Raji (cell line): ENCODE results near the gene TPI1.

Experiments used
- POLR2A ChIP-seq: IDR thresholded peaks from 2 replicates; pipeline ENCODE4 v1.6.1; 2011; ENCODE audit warnings: low read depth, low read length, control low read depth; ENCODE audit not compliant: insufficient read depth

TPI1 gene

DNA sequence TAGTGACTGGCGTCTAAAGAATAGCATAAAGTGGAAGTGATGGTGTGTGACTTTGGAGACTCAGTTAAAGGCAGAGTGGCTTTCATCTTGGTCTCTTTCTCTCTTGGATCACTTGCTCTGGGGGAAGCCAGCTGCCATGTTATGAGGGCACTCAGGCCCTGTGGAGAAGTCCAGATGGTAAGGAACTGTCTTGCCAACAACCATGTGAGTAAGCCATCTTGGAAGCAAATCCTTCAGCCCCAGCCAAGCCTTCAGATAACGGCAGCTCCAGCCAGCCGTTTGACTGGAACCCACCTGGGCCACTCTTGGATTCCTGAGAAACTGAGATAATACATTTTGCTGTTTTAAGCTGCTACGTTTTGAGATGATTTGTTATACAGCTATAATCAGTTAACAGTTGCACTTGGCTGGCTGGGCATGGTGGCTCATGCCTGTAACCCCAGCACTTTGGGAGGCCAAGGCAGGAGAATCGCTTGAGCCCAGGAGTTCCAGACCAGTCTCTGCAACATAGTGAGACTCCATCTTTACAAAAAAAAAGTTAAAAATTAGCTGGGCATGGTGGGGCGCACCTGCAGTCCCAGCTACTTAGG is 29.6 kb downstream of the TPI1 start:
- no peak for TF ChIP-seq POLR2A

DNA sequence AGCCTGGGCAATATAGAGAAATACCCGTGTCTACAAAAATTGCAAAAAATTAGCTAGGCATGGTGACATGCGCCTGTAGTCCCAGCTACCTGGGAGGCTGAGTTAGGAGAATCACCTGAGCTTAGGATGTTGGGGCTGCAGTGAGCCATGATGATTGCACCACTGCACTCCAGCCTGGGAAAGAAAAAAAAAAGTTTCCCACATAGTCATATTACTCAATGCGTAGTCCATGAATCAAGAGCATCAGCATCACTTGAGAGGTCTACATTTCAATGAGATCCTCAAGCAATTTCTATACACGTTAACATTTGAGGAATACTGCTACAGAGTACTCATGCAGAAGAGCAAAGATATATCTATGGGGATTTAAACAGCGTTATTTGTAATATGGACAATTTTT is 32.1 kb downstream of the TPI1 start:
- TF ChIP-seq POLR2A: no peak

DNA sequence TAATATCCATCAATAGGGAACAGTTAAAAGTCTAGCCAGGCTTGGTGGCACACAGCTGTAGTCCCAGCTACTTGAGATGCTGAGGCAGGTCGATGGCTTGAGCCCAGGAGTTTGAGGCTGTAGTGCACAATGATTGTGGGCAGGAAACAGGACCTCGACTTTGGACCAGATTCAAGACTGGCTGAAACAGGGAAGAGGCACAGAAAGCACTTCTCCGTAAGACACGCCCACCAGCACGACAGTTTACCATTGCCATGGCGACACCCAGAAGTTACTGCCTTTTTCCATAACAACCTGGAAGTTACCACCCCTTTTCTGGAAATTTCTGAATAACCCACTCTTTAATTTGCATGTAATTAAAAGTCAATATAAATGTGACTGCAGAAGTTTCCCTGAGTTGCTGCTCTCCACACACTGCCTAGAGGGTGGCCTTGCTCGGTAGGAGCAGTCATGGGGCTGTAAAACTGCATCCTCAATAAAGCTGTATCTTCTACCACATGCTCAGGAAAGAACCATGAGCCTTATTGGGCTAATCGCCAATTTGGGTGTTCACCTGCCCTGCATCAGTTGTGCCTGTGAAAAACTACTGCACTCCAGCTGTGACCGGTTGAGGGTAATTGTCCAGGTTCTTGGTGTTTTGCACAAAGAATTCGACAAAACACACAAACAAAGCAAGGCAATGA is 32.6 kb downstream of the TPI1 start:
- TF ChIP-seq POLR2A: no peak

DNA sequence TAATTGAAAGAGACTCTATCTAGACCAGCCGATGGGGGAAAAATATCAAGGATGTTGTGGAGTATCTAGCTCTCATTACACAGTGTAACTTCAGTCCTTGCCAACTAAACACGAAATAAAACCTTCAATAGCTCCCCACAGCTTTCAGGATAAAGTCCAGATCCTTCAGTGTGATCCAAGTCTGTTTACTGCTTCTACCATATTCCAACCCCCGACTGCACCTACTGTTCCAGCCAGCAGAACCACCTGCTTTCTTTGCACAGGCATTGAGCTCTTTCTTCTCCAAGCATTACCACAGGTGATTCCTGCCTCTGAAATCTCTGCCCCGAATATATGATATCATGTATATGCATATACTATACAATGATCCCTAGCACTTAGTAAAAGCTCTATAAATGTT is 35.1 kb downstream of the TPI1 start:
- no peak for TF ChIP-seq POLR2A

DNA sequence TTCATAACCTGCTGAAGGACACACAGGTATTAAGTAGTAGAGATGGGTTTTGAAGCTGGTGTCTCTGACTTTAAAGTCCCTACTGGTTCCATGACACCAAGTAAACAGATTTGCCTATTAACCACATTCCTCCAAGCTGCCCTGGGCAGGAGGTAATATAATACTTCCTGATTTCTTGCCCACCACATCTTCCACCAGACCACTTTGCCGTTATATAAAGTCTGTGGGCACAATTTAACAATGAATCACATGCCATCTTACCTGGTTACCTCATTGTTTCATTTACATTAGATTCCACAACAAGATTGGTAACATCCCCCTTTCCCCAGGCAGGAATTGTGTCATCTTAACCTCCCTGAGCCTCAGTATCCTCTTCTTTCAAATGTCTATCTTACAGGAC is 36.4 kb downstream of the TPI1 start:
- peak; percentile 32; the same call in 1 of the 2 replicates for TF ChIP-seq POLR2A

DNA sequence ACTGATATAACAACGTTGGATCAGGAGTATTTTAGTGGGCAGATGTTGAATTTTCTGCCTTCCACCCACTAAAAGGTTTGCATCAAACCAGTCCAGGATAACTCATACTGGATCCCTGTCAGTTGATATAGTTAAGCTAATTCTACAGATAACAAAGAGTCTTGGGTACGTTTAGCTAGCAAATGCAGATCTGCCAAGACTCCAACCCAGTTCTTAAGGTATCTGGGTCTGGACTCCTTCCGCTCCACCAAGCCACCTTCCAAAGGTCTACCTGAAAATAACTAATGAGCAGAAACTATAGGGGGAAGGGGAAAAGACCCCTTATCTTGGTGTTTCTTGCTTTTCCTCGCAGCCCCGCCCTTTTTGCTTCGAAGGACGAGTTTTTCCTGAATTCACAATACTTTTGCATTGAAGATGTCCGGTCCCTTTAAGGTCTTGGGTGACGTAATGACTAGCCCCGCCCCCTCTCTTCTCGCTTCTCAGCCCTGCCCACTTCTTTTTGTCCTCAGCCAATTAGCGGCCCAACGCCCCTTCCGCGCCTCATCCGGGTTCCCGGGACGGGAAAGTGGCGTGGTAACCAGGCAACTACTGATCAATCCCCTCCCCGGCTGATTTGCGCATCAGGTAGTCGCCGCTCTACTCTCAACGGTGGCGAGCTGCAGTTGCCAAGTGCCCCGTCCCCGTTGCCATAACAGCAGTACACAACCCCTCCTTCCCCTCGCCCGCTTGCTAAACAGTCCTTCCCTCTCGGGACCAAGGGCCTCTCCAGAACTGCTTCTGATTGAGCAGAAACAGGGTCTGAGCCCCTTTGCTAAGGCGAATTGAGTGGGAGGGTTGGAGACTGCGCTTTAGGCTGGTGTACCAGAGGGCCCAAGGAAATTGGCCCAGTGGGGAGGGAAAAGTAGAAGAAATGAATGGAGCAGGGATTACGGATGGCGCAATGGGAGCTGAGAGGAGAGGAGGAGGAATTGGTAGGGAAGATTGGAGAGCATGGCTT is 37.2 kb downstream of the TPI1 start, which contains the start of gene LRRC23:
Gene LRRC23 (plus strand): TSS at position 543 of the 997 bp plus-strand sequence. CDS start 812 bp downstream, outside the sequence.
- peak; percentile 92 for TF ChIP-seq POLR2A

DNA sequence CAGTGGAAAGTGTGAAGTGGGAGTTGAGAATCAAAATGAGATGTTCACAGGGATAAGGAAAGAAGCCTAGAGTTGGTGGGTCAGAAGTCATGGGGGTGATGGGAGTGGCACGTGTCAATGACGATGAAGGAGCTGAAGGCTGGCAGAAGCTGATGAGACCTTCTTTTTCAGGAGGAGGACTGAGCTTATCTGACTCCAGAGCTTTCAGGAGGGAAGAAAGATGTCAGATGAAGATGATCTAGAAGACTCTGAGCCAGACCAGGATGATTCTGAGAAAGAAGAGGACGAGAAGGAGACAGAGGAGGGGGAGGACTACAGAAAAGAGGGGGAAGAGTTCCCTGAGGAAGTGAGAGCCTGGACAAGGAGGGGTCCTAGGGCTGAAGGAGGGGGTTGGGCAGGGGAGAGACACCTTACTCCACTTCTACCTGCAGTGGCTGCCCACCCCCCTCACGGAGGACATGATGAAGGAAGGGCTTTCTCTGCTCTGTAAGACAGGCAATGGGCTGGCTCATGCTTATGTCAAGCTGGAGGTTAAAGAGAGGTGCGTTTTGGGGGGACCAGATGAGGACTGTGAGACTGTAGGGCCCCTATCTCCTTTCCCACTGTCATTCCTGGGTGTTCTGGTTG is 38.2 kb downstream of the TPI1 start:
- TF ChIP-seq POLR2A: no peak

DNA sequence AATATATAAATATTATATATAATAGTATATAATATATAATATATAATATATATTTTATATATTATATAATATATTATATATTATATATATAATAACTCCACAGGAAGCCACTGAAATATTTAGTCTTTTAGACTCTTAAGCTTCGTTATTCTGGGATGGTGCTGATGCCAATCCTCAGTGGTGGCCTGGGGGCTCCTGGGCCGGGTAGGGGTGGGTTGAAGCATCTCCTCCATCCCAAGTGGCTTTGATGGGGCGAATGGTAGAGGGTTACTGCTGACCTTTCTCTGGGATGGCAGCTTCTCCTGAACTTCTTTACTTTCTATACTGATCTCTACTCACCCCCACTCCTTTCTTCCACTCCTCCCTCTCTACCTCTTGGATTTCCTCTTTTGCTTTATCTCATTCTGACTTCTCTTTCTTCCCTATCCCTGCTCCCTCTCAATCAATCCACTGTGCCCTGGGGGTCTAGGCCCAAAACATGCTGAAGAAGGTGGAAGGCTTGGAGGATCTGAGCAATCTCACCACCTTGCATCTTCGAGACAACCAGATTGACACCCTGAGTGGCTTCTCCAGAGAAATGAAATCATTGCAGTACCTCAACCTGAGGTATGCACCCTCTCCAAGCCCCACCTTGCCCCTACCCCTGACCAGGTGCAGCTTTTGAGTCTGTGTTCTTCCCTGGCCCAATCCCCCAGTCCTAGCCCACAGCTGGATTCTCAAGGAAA is 42.3 kb downstream of the TPI1 start:
- TF ChIP-seq POLR2A: no peak

DNA sequence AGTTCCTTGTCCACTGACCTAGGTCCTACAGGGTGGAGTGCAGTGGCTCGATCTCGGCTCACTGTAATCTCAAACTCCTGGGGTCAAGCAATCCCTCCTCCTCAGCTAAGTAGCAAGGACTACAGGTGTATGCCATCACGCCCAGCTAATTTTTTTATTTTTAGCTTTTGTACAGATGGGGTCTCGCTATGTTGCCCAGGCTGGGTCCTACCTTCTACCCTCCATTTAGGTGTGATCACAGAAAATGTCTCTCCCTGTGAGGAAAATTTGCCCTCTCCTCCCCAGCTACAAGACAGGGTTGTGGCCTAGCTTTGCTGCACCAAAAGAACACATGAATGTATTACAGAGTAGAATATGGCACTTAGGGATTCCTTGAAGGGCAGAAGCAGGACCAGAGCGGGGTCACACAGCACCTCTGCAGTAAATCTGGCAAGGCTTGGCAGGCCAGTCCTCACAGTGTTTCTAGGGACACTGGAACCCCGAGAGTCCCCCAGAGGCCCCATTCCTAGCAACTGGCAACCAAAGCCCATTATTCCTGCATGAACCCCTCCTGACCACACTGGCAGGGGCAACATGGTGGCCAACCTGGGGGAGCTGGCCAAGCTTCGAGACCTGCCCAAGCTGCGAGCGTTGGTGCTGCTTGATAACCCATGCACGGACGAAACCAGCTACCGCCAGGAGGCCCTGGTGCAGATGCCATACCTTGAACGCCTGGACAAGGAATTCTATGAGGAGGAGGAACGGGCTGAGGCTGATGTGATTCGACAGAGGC is 45.0 kb downstream of the TPI1 start:
- no peak for TF ChIP-seq POLR2A

DNA sequence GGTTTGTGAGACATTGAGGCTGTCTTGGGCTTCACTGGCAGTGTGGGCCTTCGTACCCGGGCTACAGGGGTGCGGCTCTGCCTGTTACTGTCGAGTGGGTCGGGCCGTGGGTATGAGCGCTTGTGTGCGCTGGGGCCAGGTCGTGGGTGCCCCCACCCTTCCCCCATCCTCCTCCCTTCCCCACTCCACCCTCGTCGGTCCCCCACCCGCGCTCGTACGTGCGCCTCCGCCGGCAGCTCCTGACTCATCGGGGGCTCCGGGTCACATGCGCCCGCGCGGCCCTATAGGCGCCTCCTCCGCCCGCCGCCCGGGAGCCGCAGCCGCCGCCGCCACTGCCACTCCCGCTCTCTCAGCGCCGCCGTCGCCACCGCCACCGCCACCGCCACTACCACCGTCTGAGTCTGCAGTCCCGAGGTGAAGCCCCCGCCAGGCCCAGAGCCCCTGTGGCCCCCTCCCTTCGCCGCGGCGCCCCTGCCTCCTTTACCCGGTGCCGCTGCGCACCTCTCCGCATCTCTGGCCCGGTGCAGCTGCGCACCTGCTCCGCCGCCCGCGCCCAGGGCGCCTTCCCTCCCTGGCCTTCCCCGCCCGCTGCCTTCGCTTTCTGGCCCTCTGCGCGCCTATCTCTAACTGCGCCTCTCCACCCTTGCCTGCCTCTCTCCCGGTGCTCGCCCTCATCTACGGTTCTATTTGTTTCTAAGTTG is 47.1 kb downstream of the TPI1 start, which contains the start of gene ENO2:
Gene ENO2 (plus strand): TSS at position 335 of the 701 bp plus-strand sequence. CDS start 1,253 bp downstream, outside the sequence.
- TF ChIP-seq POLR2A: no peak

DNA sequence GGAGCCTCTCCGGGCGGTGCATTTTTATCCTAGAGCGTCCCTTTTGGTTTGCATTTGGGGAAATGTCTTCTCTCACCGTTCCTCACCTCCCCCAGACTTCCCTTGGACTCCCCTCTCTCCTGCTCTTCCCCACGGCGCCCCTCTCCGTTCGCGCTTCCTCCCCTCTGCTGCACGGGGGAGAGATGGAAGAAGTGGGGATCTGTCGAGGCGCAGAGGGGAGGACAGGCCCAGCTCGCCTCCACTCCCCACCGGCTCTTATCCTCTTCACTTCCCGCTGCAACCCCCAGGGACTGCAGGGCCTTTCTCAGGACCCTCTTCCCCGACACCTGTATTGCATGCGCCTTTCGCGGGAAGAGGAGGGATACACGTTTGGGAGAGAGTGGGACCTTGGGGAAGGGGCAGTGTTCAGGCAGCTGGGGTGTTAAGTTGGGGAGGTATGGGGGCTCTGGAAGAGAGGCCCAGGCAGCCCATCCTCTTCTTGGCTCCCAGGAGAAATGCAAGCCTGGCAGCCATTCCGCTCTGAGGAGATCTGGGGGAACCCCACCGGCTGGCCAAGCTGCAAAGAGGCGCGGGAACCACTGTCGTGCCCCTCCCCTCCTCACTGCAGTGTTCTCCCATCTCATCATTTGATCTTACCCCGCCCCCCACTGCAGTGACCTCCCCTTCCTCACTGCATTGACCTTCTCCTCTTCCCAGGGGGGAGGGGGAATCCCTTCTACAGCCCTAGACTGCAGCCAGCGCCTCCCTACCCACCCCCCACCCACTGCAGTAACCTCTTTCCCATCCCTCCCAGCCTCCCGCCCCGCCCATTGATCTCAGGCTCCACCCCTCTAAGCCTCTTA is 47.8 kb downstream of the TPI1 start:
- no peak for TF ChIP-seq POLR2A

DNA sequence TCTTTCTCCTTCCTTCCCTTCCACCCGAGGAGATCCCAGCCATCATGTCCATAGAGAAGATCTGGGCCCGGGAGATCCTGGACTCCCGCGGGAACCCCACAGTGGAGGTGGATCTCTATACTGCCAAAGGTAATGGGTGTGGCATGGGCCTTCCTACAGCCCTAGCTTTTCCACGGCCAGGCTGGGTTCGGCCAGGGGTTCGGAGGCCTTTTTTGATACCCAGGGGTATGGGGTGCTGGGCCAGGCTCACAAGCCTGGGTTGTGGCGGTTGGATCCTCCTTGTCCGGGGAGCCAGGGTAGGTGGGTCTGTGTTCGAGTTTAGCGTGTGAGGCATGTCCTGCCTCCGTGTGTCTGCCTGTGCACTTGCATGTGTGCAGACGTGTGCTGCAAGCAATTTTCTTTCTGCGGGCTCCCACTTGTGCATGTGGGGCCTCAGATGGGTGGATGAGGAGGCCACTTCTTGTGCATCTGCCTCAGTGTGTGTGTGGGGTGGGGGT is 48.5 kb downstream of the TPI1 start:
- no peak for TF ChIP-seq POLR2A
